Measurements from ENCODE around the gene ZNF319.

- TF ChIP-seq, protein P1, sequence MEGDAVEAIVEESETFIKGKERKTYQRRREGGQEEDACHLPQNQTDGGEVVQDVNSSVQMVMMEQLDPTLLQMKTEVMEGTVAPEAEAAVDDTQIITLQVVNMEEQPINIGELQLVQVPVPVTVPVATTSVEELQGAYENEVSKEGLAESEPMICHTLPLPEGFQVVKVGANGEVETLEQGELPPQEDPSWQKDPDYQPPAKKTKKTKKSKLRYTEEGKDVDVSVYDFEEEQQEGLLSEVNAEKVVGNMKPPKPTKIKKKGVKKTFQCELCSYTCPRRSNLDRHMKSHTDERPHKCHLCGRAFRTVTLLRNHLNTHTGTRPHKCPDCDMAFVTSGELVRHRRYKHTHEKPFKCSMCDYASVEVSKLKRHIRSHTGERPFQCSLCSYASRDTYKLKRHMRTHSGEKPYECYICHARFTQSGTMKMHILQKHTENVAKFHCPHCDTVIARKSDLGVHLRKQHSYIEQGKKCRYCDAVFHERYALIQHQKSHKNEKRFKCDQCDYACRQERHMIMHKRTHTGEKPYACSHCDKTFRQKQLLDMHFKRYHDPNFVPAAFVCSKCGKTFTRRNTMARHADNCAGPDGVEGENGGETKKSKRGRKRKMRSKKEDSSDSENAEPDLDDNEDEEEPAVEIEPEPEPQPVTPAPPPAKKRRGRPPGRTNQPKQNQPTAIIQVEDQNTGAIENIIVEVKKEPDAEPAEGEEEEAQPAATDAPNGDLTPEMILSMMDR (IDR thresholded peaks at IDR 0.05), result no peak
- no peak for TF ChIP-seq POLR2A (IDR thresholded peaks at IDR 0.05)
Observed at GRCh38 chr16:57959121-57959520, 41.4 kb downstream of the ZNF319 start.
